DOHH2 (cell line): ENCODE results near the gene SLX4.

Experiments used
- H3F3A ChIP-seq: fragments of 200-600 bp; sonication (generic), shearing (Covaris generic); 2 replicates; pipeline ENCODE4 v1.6.0; 2016; ENCODE audit warnings: antibody characterized with exemption, mild to moderate bottlenecking; ENCODE audit not compliant: control insufficient read depth, insufficient read depth
- H3K27ac ChIP-seq: fragments of 200-600 bp; sonication (generic); 2 replicates; pipeline ENCODE4 v1.5.1; 2014; ENCODE audit warnings: low read depth, mild to moderate bottlenecking, low read length, moderate library complexity
- H3K27me3 ChIP-seq: fragments of 200-600 bp; sonication (generic); 2 replicates; pipeline ENCODE4 v1.6.1; 2014; ENCODE audit warnings: mild to moderate bottlenecking, low read length, mixed read lengths; ENCODE audit not compliant: control insufficient read depth
- H3K36me3 ChIP-seq: fragments of 200-600 bp; sonication (generic); 2 replicates; pipeline ENCODE4 v1.6.1; 2014; ENCODE audit warnings: mild to moderate bottlenecking, low read length, moderate library complexity, mixed read lengths; ENCODE audit not compliant: control insufficient read depth
- H3K4me1 ChIP-seq: fragments of 200-600 bp; sonication (generic); 2 replicates; pipeline ENCODE4 v1.6.1; 2014; ENCODE audit warnings: mild to moderate bottlenecking, low read length, mixed read lengths; ENCODE audit not compliant: control insufficient read depth
- H3K4me2 ChIP-seq: fragments of 200-600 bp; sonication (generic); 2 replicates; pipeline ENCODE4 v1.6.0; 2014; ENCODE audit warnings: mild to moderate bottlenecking, low read length, moderate library complexity
- H3K4me3 ChIP-seq: fragments of 200-600 bp; sonication (generic); 2 replicates; pipeline ENCODE4 v1.5.1; 2014; ENCODE audit warnings: mild to moderate bottlenecking, low read length, mixed read lengths
- H3K79me2 ChIP-seq: fragments of 200-600 bp; sonication (generic); 2 replicates; pipeline ENCODE4 v1.6.1; 2014; ENCODE audit warnings: mild to moderate bottlenecking, low read length, mixed read lengths; ENCODE audit not compliant: control insufficient read depth
- H3K9me2 ChIP-seq: fragments of 200-600 bp; sonication (generic); replicated peaks from 2 replicates; pipeline ENCODE4 v1.6.1; 2014; ENCODE audit warnings: mild to moderate bottlenecking, low read length, mixed read lengths; ENCODE audit not compliant: control insufficient read depth
- H3K9me3 ChIP-seq: fragments of 200-600 bp; sonication (generic); 2 replicates; pipeline ENCODE4 v1.6.1; 2014; ENCODE audit warnings: antibody characterized with exemption, low read length, mixed read lengths; ENCODE audit not compliant: control insufficient read depth, insufficient read depth
- H4K20me1 ChIP-seq: fragments of 200-600 bp; sonication (generic); 2 replicates; pipeline ENCODE4 v1.6.0; 2014; ENCODE audit warnings: low read depth, mild to moderate bottlenecking, antibody characterized with exemption, low read length, moderate library complexity; ENCODE audit not compliant: control insufficient read depth, insufficient read depth
- EZH2phosphoT487 ChIP-seq: fragments of 200-600 bp; sonication (generic); IDR thresholded peaks from 2 replicates; pipeline ENCODE4 v1.6.1; 2017; ENCODE audit warnings: borderline replicate concordance, mild to moderate bottlenecking, antibody characterized with exemption, low read length, moderate library complexity, mixed read lengths
- TF ChIP-seq, protein P1 (sequence below): fragments of 200-600 bp; sonication (generic); IDR thresholded peaks from one replicate; pipeline ENCODE4 v1.5.1; 2014; ENCODE audit warnings: antibody characterized with exemption, mild to moderate bottlenecking, low read depth, low read length; ENCODE audit not compliant: poor library complexity, severe bottlenecking

Gene SLX4

DNA sequence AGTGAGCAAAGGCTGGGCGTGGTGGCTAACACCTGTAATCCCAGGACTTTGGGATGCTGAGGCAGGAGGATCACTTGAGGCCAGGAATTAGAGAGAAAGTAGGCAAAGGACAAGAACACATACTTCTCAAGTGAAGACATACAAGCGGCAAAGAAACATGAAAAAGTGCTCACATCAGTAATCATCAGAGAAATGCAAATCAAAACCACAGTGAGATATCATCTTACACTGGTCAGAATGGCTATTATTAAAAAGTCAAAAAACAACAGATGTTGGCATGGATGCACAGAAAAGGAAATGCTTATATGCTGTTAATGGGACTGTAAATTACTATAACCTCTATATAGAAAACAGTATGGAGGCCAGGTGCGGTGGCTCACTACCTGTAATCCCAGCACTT is 12.2 kb upstream of the SLX4 start:
- Histone ChIP-seq H4K20me1 (no peaks in the 10 kb centered on the region), H3K4me3 (peak overlapping the region; percentile 77), H3K36me3 (peaks cover 29% of the 10 kb centered on the region), H3K27ac (peak overlapping the region; percentile 99), H3K4me2 (peak overlapping the region; percentile 93), H3K27me3 (no peaks in the 10 kb centered on the region), H3K4me1 (peaks cover 97% of the 10 kb centered on the region), H3K9me2 (no peaks in the 10 kb centered on the region), H3K79me2 (peaks cover 80% of the 10 kb centered on the region), H3K9me3 (no peaks in the 10 kb centered on the region), H3F3A (peaks cover 71% of the 10 kb centered on the region)
- TF ChIP-seq EZH2phosphoT487 = no peak
- TF ChIP-seq, protein P1, sequence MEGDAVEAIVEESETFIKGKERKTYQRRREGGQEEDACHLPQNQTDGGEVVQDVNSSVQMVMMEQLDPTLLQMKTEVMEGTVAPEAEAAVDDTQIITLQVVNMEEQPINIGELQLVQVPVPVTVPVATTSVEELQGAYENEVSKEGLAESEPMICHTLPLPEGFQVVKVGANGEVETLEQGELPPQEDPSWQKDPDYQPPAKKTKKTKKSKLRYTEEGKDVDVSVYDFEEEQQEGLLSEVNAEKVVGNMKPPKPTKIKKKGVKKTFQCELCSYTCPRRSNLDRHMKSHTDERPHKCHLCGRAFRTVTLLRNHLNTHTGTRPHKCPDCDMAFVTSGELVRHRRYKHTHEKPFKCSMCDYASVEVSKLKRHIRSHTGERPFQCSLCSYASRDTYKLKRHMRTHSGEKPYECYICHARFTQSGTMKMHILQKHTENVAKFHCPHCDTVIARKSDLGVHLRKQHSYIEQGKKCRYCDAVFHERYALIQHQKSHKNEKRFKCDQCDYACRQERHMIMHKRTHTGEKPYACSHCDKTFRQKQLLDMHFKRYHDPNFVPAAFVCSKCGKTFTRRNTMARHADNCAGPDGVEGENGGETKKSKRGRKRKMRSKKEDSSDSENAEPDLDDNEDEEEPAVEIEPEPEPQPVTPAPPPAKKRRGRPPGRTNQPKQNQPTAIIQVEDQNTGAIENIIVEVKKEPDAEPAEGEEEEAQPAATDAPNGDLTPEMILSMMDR = no peak

DNA sequence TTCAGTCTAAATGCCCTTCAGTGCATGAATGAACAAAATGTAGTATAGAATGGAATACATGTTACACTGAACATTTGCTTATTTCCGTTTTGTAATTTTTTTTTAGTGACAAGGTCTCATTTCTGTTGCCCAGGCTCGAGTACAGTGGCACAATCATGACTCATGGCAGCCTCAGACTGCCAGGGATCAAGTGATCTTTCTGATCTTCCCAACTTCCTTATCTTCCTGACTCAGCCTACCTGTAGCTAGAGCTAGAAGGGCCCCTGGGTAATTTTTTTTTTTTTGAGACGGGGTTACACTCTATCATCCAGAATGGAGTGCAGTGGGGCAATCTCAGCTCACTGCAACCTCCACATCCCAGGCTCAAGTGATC is 7.3 kb upstream of the SLX4 start:
- no peaks in the 10 kb centered on the region for H3K9me2 ChIP-seq
- peak overlapping the region; percentile 99 for H3K27ac ChIP-seq
- TF ChIP-seq, protein P1 = no peak
- no peak for TF ChIP-seq EZH2phosphoT487
- H3K4me3 ChIP-seq = peak overlapping the region; percentile 53
- peaks cover 98% of the 10 kb centered on the region for H3K4me1 ChIP-seq
- H3K79me2 ChIP-seq = peaks cover 97% of the 10 kb centered on the region
- no peaks in the 10 kb centered on the region for H4K20me1 ChIP-seq
- H3K4me2 ChIP-seq = peak overlapping the region; percentile 93
- peaks cover 51% of the 10 kb centered on the region for H3F3A ChIP-seq
- peaks cover 73% of the 10 kb centered on the region for H3K36me3 ChIP-seq
- no peaks in the 10 kb centered on the region for H3K9me3 ChIP-seq
- no peaks in the 10 kb centered on the region for H3K27me3 ChIP-seq

DNA sequence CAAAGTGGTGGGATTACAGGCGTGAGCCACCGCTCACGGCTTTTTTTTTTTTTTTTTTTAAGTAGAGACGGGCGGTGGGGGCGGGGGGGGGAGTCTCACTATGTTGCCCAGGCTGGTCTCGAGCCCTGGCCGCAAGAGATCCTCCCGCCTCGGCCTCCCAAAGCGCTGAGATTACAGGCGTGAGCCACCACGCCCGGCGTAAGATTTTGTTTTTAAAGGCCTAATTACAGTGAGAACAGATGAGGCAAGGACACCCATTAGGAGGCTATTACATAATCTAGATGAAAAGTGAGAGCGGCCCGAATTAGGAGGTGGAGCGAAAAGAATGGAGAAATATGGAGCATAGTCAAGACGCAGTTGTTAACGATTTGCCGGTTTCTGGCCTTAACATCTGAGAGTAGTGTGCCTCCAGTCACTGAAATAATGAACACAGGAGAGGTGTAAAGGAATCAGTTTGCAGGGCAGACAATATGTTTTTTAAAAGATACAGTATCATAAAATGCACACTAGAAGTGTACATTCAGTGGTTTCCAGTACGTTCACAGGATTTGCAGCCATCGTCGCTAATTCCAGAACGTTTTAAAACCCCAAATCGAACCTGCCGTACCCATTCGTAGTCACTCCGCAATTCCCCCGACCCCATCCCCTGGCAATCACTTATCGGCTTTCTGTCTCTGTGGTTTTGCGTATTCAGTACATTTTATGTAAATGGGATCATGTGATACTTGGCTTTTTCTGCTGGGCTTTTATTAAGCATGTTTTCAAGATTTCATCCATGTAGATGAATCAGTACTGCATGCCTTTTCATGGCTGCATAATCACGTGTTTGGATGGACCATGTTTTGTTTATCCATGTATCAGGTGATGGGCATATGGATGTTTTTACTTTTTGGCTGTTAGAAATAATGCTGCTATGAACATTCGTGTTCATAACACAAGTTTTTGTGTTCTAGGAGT is 1.4 kb upstream of the SLX4 start:
- Histone ChIP-seq H4K20me1 (no peaks in the 10 kb centered on the region), H3K36me3 (peaks cover 88% of the 10 kb centered on the region), H3K4me3 (peak overlapping the region; percentile 98), H3K27me3 (no peaks in the 10 kb centered on the region), H3K4me1 (peaks cover 75% of the 10 kb centered on the region), H3K9me3 (peaks cover 9% of the 10 kb centered on the region; the same call in 1 of the 2 replicates), H3K4me2 (peak overlapping the region; percentile 93), H3K9me2 (no peaks in the 10 kb centered on the region), H3F3A (peaks cover 25% of the 10 kb centered on the region), H3K27ac (peak overlapping the region; percentile 95), H3K79me2 (peaks cover 97% of the 10 kb centered on the region)
- TF ChIP-seq, protein P1 = no peak
- TF ChIP-seq EZH2phosphoT487 = no peak
